Choroid plexus epithelial cell (primary cell): ENCODE results near the gene DCAKD.
"Not testable (repeated sequence)": the region's sequence is repeated elsewhere in the genome, so short reads cannot be mapped to it uniquely, and the experiment has no call there.

Source experiments
- DNase-seq: peaks from one replicate; pipeline ENCODE4 v3.0.0-alpha.2; 2010; ENCODE audit warnings: low read depth
- H3K4me3 ChIP-seq: 2 replicates; pipeline ENCODE4 v1.5.1; 2011; ENCODE audit warnings: low read depth, mild to moderate bottlenecking, control low read depth, low read length, moderate library complexity
- CTCF ChIP-seq: conservative IDR thresholded peaks from 2 replicates; pipeline ENCODE4 v1.5.1; 2011; ENCODE audit warnings: low read depth, mild to moderate bottlenecking, control low read depth, inconsistent platforms, low read length, moderate library complexity

The DCAKD gene

GRCh38 chr17:45052052-45052772, 780 bp upstream of the DCAKD start:
- DNase-seq, result peak; percentile 35
- peak overlapping the region; percentile 65 for H3K4me3 ChIP-seq

GRCh38 chr17:45051720-45052051, 254 bp upstream of the DCAKD start:
- peak overlapping the region; percentile 65 for H3K4me3 ChIP-seq
- not testable (repeated sequence) for DNase-seq

More at GRCh38 chr17:45052052-45052772, 780 bp upstream of the DCAKD start:
- no peak for TF ChIP-seq CTCF

- peak overlapping the region; percentile 72 for H3K4me3 ChIP-seq
- TF ChIP-seq CTCF, result no peak
- DNase-seq, result peak; percentile 40
Observed at GRCh38 chr17:45050481-45051059, 862 bp downstream of the DCAKD start.

GRCh38 chr17:45048795-45049563, 2.5 kb downstream of the DCAKD start:
- TF ChIP-seq CTCF, result peak; percentile 31
- no peak overlapping the region for H3K4me3 ChIP-seq
- no peak for DNase-seq

- peak; percentile 37 for DNase-seq
- no peak for TF ChIP-seq CTCF
Observed at GRCh38 chr17:45046537-45047125, 4.8 kb downstream of the DCAKD start.

GRCh38 chr17:45043813-45044540, 7.5 kb downstream of the DCAKD start:
- TF ChIP-seq CTCF, result no peak
- DNase-seq, result no peak
- no peak overlapping the region for H3K4me3 ChIP-seq

More at GRCh38 chr17:45046537-45047125, 4.8 kb downstream of the DCAKD start:
- H3K4me3 ChIP-seq, result no peak overlapping the region
